SK-N-SH (cell line): ENCODE results near the gene APBA3. TPM values are rescaled to one million over a fixed set of nuclear protein-coding genes. Genes with fewer than 3 reads are reported as not detected.

Source experiments
- CTCF ChIA-PET: fragments of 300-600, 350-600 bp; formaldehyde crosslinking; extraction: SDS; loops from one replicate; lab custom pipeline; 2021; lab: Yijun Ruan, JAX
- POLR2A ChIA-PET: fragments of 350-600 bp; sonication (Branson Sonifier 250); formaldehyde crosslinking; extraction: SDS; loops from one replicate; lab custom pipeline; 2020; ENCODE audit warnings: antibody characterized with exemption, inconsistent platforms; lab: Yijun Ruan, JAX
- DNase-seq: peaks from one replicate; pipeline ENCODE4 v3.0.0; 2012
- H2AFZ ChIP-seq: fragments of 200-600 bp; sonication (generic); 2 replicates; pipeline ENCODE4 v1.8.1; 2016; ENCODE audit warnings: antibody characterized with exemption, mild to moderate bottlenecking, low read depth
- H3F3A ChIP-seq: fragments of 200-600 bp; sonication (generic); replicated peaks from 2 replicates; pipeline ENCODE3; 2016; ENCODE audit warnings: antibody characterized with exemption, mild to moderate bottlenecking; ENCODE audit not compliant: insufficient read depth
- H3K27ac ChIP-seq, 2 experiments: fragments of 200-500 bp in 1 of 2; fragments of 200-600 bp in 1 of 2; sonication (Bioruptor generic) in 1 of 2; sonication (generic), shearing (Covaris generic) in 1 of 2; 2 replicates each; pipeline versions ENCODE4 v1.5.1 to v1.6.1; 2014 to 2016; ENCODE audit warnings: low read depth in 2 of 2, inconsistent platforms in 1 of 2, low read length in 1 of 2, mild to moderate bottlenecking in 1 of 2, mixed read lengths in 1 of 2
- H3K27me3 ChIP-seq: fragments of 200-600 bp; sonication (generic), shearing (Covaris generic); 2 replicates; pipeline ENCODE4 v1.6.1; 2016; ENCODE audit warnings: mixed run types; ENCODE audit not compliant: insufficient read depth
- H3K36me3 ChIP-seq, 2 experiments: fragments of 200-500 bp in 1 of 2; fragments of 200-600 bp in 1 of 2; sonication (Bioruptor generic) in 1 of 2; sonication (generic) in 1 of 2; replicated peaks in 1 of 2; 2 replicates each; pipeline versions ENCODE3 to v1.5.1; 2014 to 2016; ENCODE audit warnings: low read length in 1 of 2, mild to moderate bottlenecking in 1 of 2; ENCODE audit not compliant: insufficient read depth in 2 of 2, control insufficient read depth in 1 of 2
- H3K4me1 ChIP-seq, 2 experiments: fragments of 200-500 bp in 1 of 2; fragments of 200-600 bp in 1 of 2; sonication (Bioruptor generic) in 1 of 2; sonication (generic), shearing (Covaris generic) in 1 of 2; 2 replicates each; pipeline versions ENCODE4 v1.5.1 to v1.6.1; 2014 to 2016; ENCODE audit warnings: low read depth in 1 of 2, low read length in 1 of 2, mixed run types in 1 of 2; ENCODE audit not compliant: insufficient read depth in 2 of 2, control insufficient read depth in 1 of 2
- H3K4me2 ChIP-seq: fragments of 200-600 bp; sonication (generic), shearing (Covaris generic); 2 replicates; pipeline ENCODE4 v1.6.1; 2017; ENCODE audit warnings: mixed run types
- H3K4me3 ChIP-seq, 2 experiments: fragments of 200-500 bp in 1 of 2; fragments of 200-600 bp in 1 of 2; sonication (Bioruptor generic) in 1 of 2; sonication (generic), shearing (Covaris generic) in 1 of 2; 2 replicates each; pipeline versions ENCODE4 v1.5.1 to v1.8.1; 2014 to 2016; ENCODE audit warnings: low read depth in 2 of 2, inconsistent platforms in 1 of 2, low read length in 1 of 2, mild to moderate bottlenecking in 1 of 2, mixed read lengths in 1 of 2, moderate library complexity in 1 of 2
- H3K79me2 ChIP-seq: fragments of 200-600 bp; sonication (generic); 2 replicates; pipeline ENCODE4 v1.8.1; 2017; ENCODE audit warnings: mild to moderate bottlenecking; ENCODE audit not compliant: insufficient read depth
- H3K9ac ChIP-seq: fragments of 200-600 bp; sonication (generic); 2 replicates; pipeline ENCODE4 v1.6.1; 2017; ENCODE audit warnings: mixed run types
- H3K9me2 ChIP-seq: fragments of 200-600 bp; sonication (generic); 2 replicates; pipeline ENCODE4 v1.6.1; 2017; ENCODE audit warnings: mixed run types
- H3K9me3 ChIP-seq: fragments of 200-600 bp; sonication (generic); 2 replicates; pipeline ENCODE4 v1.6.1; 2017; ENCODE audit warnings: mixed run types, mild to moderate bottlenecking, moderate library complexity
- H4K20me1 ChIP-seq: fragments of 200-600 bp; sonication (generic); 2 replicates; pipeline ENCODE4 v1.6.1; 2017; ENCODE audit warnings: mild to moderate bottlenecking, mixed run types; ENCODE audit not compliant: insufficient read depth
- CHD2 ChIP-seq: fragments of 150-350 bp; IDR thresholded peaks from 2 replicates; pipeline ENCODE4 v1.6.1; 2018; ENCODE audit warnings: low read length; ENCODE audit not compliant: partially characterized antibody
- EZH2phosphoT487 ChIP-seq: fragments of 200-600 bp; sonication (generic); IDR thresholded peaks from 2 replicates; pipeline ENCODE4 v1.6.1; 2017; ENCODE audit warnings: low read depth, mixed run types, mild to moderate bottlenecking, antibody characterized with exemption, moderate library complexity, borderline replicate concordance
- FOSL2 ChIP-seq: IDR thresholded peaks from 2 replicates; pipeline ENCODE4 v1.4.0; 2012; ENCODE audit warnings: low read depth, mild to moderate bottlenecking, moderate library complexity, borderline replicate concordance
- FOXJ3 ChIP-seq: sonication (generic); formaldehyde crosslinking; IDR thresholded peaks from 2 replicates; pipeline ENCODE4 v1.5.1; 2020; ENCODE audit warnings: mild to moderate bottlenecking, missing genetic modification reagents
- GABPA ChIP-seq: IDR thresholded peaks from 2 replicates; pipeline ENCODE4 v1.4.0; 2012; ENCODE audit warnings: low read depth, mild to moderate bottlenecking
- GATA2 ChIP-seq: sonication (generic); formaldehyde crosslinking; IDR thresholded peaks from 2 replicates; pipeline ENCODE4 v1.5.0; 2020; ENCODE audit warnings: mild to moderate bottlenecking, missing genetic modification reagents
- IRF3 ChIP-seq: fragments of 150-350 bp; IDR thresholded peaks from 2 replicates; pipeline ENCODE4 v1.6.1; 2016; ENCODE audit warnings: mild to moderate bottlenecking, low read depth, low read length
- MXI1 ChIP-seq: IDR thresholded peaks from 2 replicates; pipeline ENCODE4 v1.6.1; 2012; ENCODE audit warnings: mild to moderate bottlenecking, low read depth, low read length, improper control_type of control experiment
- NFIC ChIP-seq: IDR thresholded peaks from 2 replicates; pipeline ENCODE4 v1.4.0; 2012; ENCODE audit warnings: borderline replicate concordance
- NRF1 ChIP-seq: IDR thresholded peaks from 2 replicates; pipeline ENCODE4 v1.6.1; 2012; ENCODE audit warnings: low read depth, mild to moderate bottlenecking, low read length
- POLR2AphosphoS5 ChIP-seq: IDR thresholded peaks from 2 replicates; pipeline ENCODE4 v1.6.1; 2012; ENCODE audit warnings: low read depth, low read length
- RAD21 ChIP-seq: IDR thresholded peaks from 2 replicates; pipeline ENCODE4 v1.6.1; 2012; ENCODE audit warnings: mild to moderate bottlenecking, low read length
- RCOR1 ChIP-seq: fragments of 150-350 bp; IDR thresholded peaks from 2 replicates; pipeline ENCODE4 v1.6.1; 2017; ENCODE audit warnings: antibody characterized with exemption, low read length
- RFX5 ChIP-seq: IDR thresholded peaks from 2 replicates; pipeline ENCODE4 v1.6.1; 2012; ENCODE audit warnings: mild to moderate bottlenecking, improper control_type of control experiment, low read length
- RXRA ChIP-seq: IDR thresholded peaks from 2 replicates; pipeline ENCODE4 v1.4.0; 2012; ENCODE audit warnings: low read depth, mild to moderate bottlenecking, borderline replicate concordance
- SIN3A ChIP-seq: IDR thresholded peaks from 2 replicates; pipeline ENCODE4 v1.6.1; 2012; ENCODE audit warnings: low read depth, mild to moderate bottlenecking, low read length, moderate library complexity, borderline replicate concordance
- YY1 ChIP-seq: IDR thresholded peaks from 2 replicates; pipeline ENCODE4 v1.4.0; 2012; ENCODE audit warnings: low read depth, mild to moderate bottlenecking
- WGBS: methylation state at CpG from one replicate; pipeline ENCODE4 v1.1.6; 2017; ENCODE audit warnings: low lambda C conversion rate; 5-methylcytosine and 5-hydroxymethylcytosine counted together
- polyA plus RNA-seq, 3 experiments: library from polyadenylated mRNA; depleted of rRNA; stranded (reverse); fragments of >200 nt; gene quantifications; 2 replicates each; pipeline ENCODE4 v1.2.3, GENCODE V29; 2012
- TF ChIP-seq, protein P1 (sequence below): IDR thresholded peaks from 2 replicates; pipeline ENCODE4 v1.4.0; 2012; ENCODE audit warnings: low read depth
- TF ChIP-seq, protein P2 (sequence below): fragments of 150-350 bp; IDR thresholded peaks from 2 replicates; pipeline ENCODE4 v1.6.1; 2017; ENCODE audit warnings: antibody characterized with exemption, low read length, low read depth, borderline replicate concordance

APBA3 gene
- polyA plus RNA-seq, 1 of the 3 experiments (the other 2 are of a cell fraction): 10.6 TPM

DNA sequence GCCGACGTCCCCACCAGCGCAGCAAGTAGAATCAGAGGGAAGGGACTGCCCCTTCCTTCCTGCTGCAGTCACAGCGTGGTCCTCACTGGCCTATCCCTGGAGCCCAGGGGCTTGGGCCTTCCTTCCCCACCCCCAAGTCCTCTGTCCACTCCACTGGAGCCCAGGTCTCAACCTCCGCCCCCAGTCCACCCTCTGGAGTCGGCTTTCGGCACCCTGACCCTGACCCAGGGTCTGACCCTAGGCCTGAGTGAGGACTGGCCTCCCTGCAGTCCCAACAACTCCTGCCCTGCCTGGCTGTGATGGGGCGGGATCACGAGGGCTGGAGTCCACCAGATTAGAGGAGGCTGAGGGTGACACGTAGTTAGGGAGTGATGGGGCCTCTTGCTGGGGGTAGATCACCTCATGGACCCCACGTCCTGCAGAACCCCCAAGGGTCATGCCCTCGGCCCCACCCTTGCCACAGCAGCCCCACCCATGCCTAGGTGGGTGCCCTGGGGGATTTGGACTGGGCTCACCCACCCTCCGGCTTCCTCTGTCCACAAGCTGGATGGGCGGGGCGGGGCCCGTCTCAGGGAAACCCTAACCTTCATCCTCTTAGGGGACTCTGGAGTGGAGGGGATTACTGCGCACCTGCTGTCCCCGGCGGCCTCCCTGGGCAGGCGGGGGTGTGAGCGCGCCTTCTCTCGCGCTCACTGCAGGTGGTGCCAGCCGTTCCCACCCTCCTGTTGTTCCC lies 6.7 kb upstream of the APBA3 start:
- POLR2A ChIA-PET: interaction anchor here (0.6 kb wide), 1 partner anchor 256 kb away, joined by 3 read pairs; no protein-coding TSS in a partner anchor
- 93% methylated on average over 12 of the region's 25 CpGs for WGBS
- no peak for DNase-seq

DNA sequence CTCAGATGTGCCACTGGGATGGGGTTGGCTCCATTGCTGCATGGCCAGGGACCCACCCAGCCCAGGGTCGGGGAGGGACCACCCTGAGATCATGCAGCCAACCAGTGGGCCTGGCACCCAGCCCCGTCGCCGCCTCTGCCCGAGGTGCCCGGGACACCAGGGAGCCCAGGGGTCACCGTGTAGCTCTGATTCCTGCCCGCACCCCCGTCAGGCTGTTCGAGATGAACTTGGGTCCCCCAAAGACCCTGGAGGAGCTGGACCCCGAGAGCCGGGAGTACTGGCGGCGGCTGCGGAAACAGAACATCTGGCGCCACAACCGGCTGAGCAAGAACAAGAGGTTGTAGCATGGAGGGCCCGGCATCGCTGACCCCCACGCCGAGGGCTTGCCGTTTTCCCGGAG lies 5.6 kb upstream of the APBA3 start:
- Histone ChIP-seq H3K9ac (no peak overlapping the region), H3K36me3 (peaks cover 0 to 16% of the 10 kb centered on the region in 2 experiments), H4K20me1 (no peaks in the 10 kb centered on the region), H2AFZ (no peak overlapping the region), H3K27me3 (no peaks in the 10 kb centered on the region), H3K4me3 (no peak overlapping the region)
- CTCF ChIA-PET: no interaction called here
- POLR2A ChIA-PET: no interaction called here
- TF ChIP-seq FOXJ3 (CRISPR knock-in tag) (no peak), FOSL2 (no peak), IRF3 (no peak)
- TF ChIP-seq, all 33 proteins: peak for 0
- Histone ChIP-seq H3K27ac (no peak overlapping the region), H3K4me1 (peaks cover 0 to 4% of the 10 kb centered on the region in 2 experiments; a peak in 1 of 4 replicates), H3K79me2 (peaks cover 16% of the 10 kb centered on the region), H3K9me2 (no peaks in the 10 kb centered on the region), H3K9me3 (no peaks in the 10 kb centered on the region), H3K4me2 (no peak overlapping the region), H3F3A (no peaks in the 10 kb centered on the region)
- DNase-seq: no peak
- no CpG with 5 or more reads among the region's 23 CpGs for WGBS

More for the DNA sequence above, 6.7 kb upstream of the APBA3 start:
- peaks cover 0 to 3% of the 10 kb centered on the region in 2 experiments; a peak in 1 of 4 replicates for H3K4me1 ChIP-seq
- peaks cover 13% of the 10 kb centered on the region for H3K79me2 ChIP-seq
- H4K20me1 ChIP-seq: no peaks in the 10 kb centered on the region
- no peaks in the 10 kb centered on the region for H3K9me3 ChIP-seq
- no peak for TF ChIP-seq CHD2
- TF ChIP-seq NRF1: no peak
- TF ChIP-seq GATA2 (CRISPR knock-in tag): no peak
- no peak for TF ChIP-seq RCOR1
- no peak for TF ChIP-seq POLR2AphosphoS5
- TF ChIP-seq YY1: no peak
- TF ChIP-seq, protein P1, sequence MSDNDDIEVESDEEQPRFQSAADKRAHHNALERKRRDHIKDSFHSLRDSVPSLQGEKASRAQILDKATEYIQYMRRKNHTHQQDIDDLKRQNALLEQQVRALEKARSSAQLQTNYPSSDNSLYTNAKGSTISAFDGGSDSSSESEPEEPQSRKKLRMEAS: no peak
- TF ChIP-seq FOSL2: no peak
- TF ChIP-seq GABPA: no peak
- no peak for TF ChIP-seq EZH2phosphoT487
- TF ChIP-seq, protein P2, sequence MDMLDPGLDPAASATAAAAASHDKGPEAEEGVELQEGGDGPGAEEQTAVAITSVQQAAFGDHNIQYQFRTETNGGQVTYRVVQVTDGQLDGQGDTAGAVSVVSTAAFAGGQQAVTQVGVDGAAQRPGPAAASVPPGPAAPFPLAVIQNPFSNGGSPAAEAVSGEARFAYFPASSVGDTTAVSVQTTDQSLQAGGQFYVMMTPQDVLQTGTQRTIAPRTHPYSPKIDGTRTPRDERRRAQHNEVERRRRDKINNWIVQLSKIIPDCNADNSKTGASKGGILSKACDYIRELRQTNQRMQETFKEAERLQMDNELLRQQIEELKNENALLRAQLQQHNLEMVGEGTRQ: no peak
- no peak for TF ChIP-seq SIN3A
- no peak for TF ChIP-seq NFIC
- no peak for TF ChIP-seq MXI1
- TF ChIP-seq RFX5: no peak
- TF ChIP-seq IRF3: no peak
- no peak for TF ChIP-seq RXRA
- no peak for TF ChIP-seq RAD21
- H3F3A ChIP-seq: no peaks in the 10 kb centered on the region
- H3K9me2 ChIP-seq: no peaks in the 10 kb centered on the region
- no peaks in the 10 kb centered on the region for H3K27me3 ChIP-seq
- no peak overlapping the region for H3K4me2 ChIP-seq
- CTCF ChIA-PET: interaction anchor here (0.9 kb wide), 1 partner anchor 81 kb away, joined by 3 read pairs; no protein-coding TSS in a partner anchor
- H3K36me3 ChIP-seq: peaks cover 0 to 16% of the 10 kb centered on the region in 2 experiments
- no peak overlapping the region for H3K27ac ChIP-seq
- no peak overlapping the region for H3K4me3 ChIP-seq
- H3K9ac ChIP-seq: no peak overlapping the region
- no peak overlapping the region for H2AFZ ChIP-seq
